OCI-LY1 (cell line): Measurements from ENCODE around the gene HDDC3.

Source experiments
- H2AFZ ChIP-seq: fragments of 200-600 bp; sonication (generic), shearing (Covaris generic); 2 replicates; pipeline ENCODE4 v1.6.0; 2014; ENCODE audit warnings: antibody characterized with exemption, mild to moderate bottlenecking, low read length
- H3F3A ChIP-seq: fragments of 200-600 bp; sonication (generic), shearing (Covaris generic); 2 replicates; pipeline ENCODE4 v1.6.0; 2014; ENCODE audit warnings: mild to moderate bottlenecking, antibody characterized with exemption, low read length, moderate library complexity; ENCODE audit not compliant: insufficient read depth
- H3K27ac ChIP-seq: fragments of 200-600 bp; sonication (generic); 2 replicates; pipeline ENCODE4 v1.5.1; 2014; ENCODE audit warnings: low read length, mixed run types, mild to moderate bottlenecking, low read depth; ENCODE audit not compliant: poor library complexity, severe bottlenecking
- H3K27me3 ChIP-seq: fragments of 200-600 bp; sonication (generic); 2 replicates; pipeline ENCODE4 v1.6.0; 2014; ENCODE audit warnings: antibody characterized with exemption, mild to moderate bottlenecking, low read length, moderate library complexity; ENCODE audit not compliant: insufficient read depth
- H3K36me3 ChIP-seq: fragments of 200-600 bp; sonication (generic); 2 replicates; pipeline ENCODE4 v1.6.1; 2014; ENCODE audit warnings: mild to moderate bottlenecking, antibody characterized with exemption, low read length, moderate library complexity, mixed read lengths; ENCODE audit not compliant: insufficient read depth
- H3K4me1 ChIP-seq: fragments of 200-600 bp; sonication (generic); 2 replicates; pipeline ENCODE4 v1.5.1; 2014; ENCODE audit warnings: mild to moderate bottlenecking, low read length, moderate library complexity; ENCODE audit not compliant: insufficient read depth, severe bottlenecking
- H3K4me2 ChIP-seq: fragments of 200-600 bp; sonication (generic), shearing (Covaris generic); 2 replicates; pipeline ENCODE4 v1.6.1; 2014; ENCODE audit warnings: low read length
- H3K4me3 ChIP-seq: fragments of 200-600 bp; sonication (generic); 2 replicates; pipeline ENCODE4 v1.5.1; 2014; ENCODE audit warnings: low read length, low read depth, mild to moderate bottlenecking, mixed read lengths; ENCODE audit not compliant: poor library complexity, severe bottlenecking
- H3K79me2 ChIP-seq: fragments of 200-600 bp; shearing (Covaris generic); 2 replicates; pipeline ENCODE4 v1.6.1; 2016; ENCODE audit warnings: mixed run types, low read length, mixed read lengths; ENCODE audit not compliant: insufficient read depth
- H3K9ac ChIP-seq: fragments of 200-600 bp; sonication (generic), shearing (Covaris generic); 2 replicates; pipeline ENCODE4 v1.6.1; 2014; ENCODE audit warnings: mild to moderate bottlenecking, low read length, mixed read lengths
- H3K9me2 ChIP-seq: fragments of 200-600 bp; sonication (generic), shearing (Covaris generic); 2 replicates; pipeline ENCODE4 v1.6.1; 2014; ENCODE audit warnings: low read depth, mild to moderate bottlenecking, low read length, mixed read lengths
- H3K9me3 ChIP-seq: fragments of 200-600 bp; shearing (Covaris generic); 2 replicates; pipeline ENCODE4 v1.6.1; 2014; ENCODE audit warnings: low read length, mixed read lengths
- H4K20me1 ChIP-seq: fragments of 200-600 bp; sonication (generic), shearing (Covaris generic); 2 replicates; pipeline ENCODE4 v1.6.0; 2016; ENCODE audit warnings: mild to moderate bottlenecking, low read length; ENCODE audit not compliant: insufficient read depth
- CTCF ChIP-seq: fragments of 200-600 bp; sonication (generic), shearing (Covaris generic); IDR thresholded peaks from 2 replicates; pipeline ENCODE4 v1.5.1; 2017; ENCODE audit warnings: mild to moderate bottlenecking, antibody characterized with exemption, low read length, moderate library complexity, mixed read lengths
- EZH2 ChIP-seq: fragments of 200-600 bp; sonication (generic), shearing (Covaris generic); IDR thresholded peaks from 2 replicates; pipeline ENCODE4 v1.8.0; 2017; ENCODE audit warnings: borderline replicate concordance, mixed run types, mild to moderate bottlenecking, antibody characterized with exemption, low read length, moderate library complexity, mixed read lengths

The HDDC3 gene

GRCh38 chr15:90918835-90919234 lies 13.5 kb downstream of the HDDC3 start:
- H3K27me3 ChIP-seq: no peaks in the 10 kb centered on the region
- H3K9ac ChIP-seq: no peak overlapping the region
- no peaks in the 10 kb centered on the region for H4K20me1 ChIP-seq
- H3K27ac ChIP-seq: no peak overlapping the region
- H3K79me2 ChIP-seq: no peaks in the 10 kb centered on the region
- no peaks in the 10 kb centered on the region for H3K9me3 ChIP-seq
- no peak overlapping the region for H3K4me3 ChIP-seq
- H3K36me3 ChIP-seq: peaks cover 42% of the 10 kb centered on the region; the same call in 1 of the 2 replicates
- H3K4me1 ChIP-seq: peaks cover 19% of the 10 kb centered on the region
- no peak for TF ChIP-seq EZH2
- TF ChIP-seq CTCF: no peak
- H3K4me2 ChIP-seq: no peak overlapping the region
- no peak overlapping the region for H2AFZ ChIP-seq
- no peaks in the 10 kb centered on the region for H3K9me2 ChIP-seq
- H3F3A ChIP-seq: no peaks in the 10 kb centered on the region

GRCh38 chr15:90918034-90918788 lies 14.1 kb downstream of the HDDC3 start:
- Histone ChIP-seq H3K27me3 (no peaks in the 10 kb centered on the region), H3K9me3 (no peaks in the 10 kb centered on the region), H3K9ac (no peak overlapping the region), H3K36me3 (peaks cover 48% of the 10 kb centered on the region; the same call in 1 of the 2 replicates), H3K4me3 (no peak overlapping the region), H3K79me2 (no peaks in the 10 kb centered on the region), H2AFZ (no peak overlapping the region), H3K4me1 (peaks cover 19% of the 10 kb centered on the region), H3F3A (no peaks in the 10 kb centered on the region), H3K9me2 (no peaks in the 10 kb centered on the region), H4K20me1 (no peaks in the 10 kb centered on the region), H3K4me2 (no peak overlapping the region), H3K27ac (no peak overlapping the region)
- TF ChIP-seq EZH2 (no peak), CTCF (no peak)

GRCh38 chr15:90917569-90917968 lies 14.8 kb downstream of the HDDC3 start:
- Histone ChIP-seq H3K27me3 (no peaks in the 10 kb centered on the region), H3K4me2 (no peak overlapping the region), H3K79me2 (no peaks in the 10 kb centered on the region), H3F3A (no peaks in the 10 kb centered on the region), H3K36me3 (peaks cover 54% of the 10 kb centered on the region; the same call in 1 of the 2 replicates), H3K9me3 (no peaks in the 10 kb centered on the region), H3K9ac (no peak overlapping the region), H3K4me1 (peaks cover 19% of the 10 kb centered on the region), H3K27ac (no peak overlapping the region), H3K9me2 (no peaks in the 10 kb centered on the region), H2AFZ (no peak overlapping the region), H4K20me1 (no peaks in the 10 kb centered on the region), H3K4me3 (no peak overlapping the region)
- TF ChIP-seq CTCF (no peak), EZH2 (no peak)
